ENCODE data around the gene ZFYVE19. TPM values are rescaled to one million over a fixed set of nuclear protein-coding genes. Genes with fewer than 3 reads are reported as not detected.

ZFYVE19 gene
- total RNA-seq, 1 donor from 2014 or later, result 30.6 TPM

DNA sequence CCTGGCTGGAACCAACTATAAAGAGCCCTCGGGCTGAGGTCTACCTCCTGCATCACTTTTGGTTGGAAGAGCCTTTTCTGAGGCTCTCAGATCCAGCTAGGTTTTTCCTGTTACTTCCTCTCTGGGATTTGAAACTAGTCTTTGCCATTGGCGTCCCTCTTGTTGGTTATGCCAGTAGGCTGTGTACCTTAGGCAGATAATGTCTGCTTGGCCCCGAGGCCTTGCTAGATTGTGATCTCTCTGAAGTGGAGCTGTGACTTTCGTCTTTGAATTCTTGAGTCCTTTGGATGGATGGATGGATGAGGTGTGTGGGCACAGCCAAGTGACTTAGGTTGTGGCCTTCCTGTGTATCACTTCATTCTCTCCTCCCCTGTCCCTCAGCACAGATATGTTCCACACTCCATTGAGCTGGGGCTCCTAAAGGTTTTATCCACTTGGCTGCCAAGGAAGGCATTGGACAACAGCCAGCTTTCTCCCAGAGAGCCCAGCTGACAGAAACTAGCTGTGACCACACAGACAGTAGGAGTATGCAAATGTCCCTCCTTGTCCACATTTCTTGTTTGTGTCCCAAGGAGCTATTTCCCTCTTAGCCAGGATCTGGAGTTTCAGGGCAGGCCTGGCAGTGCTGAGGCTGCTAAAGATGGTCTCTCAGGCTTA lies 8.3 kb downstream of the ZFYVE19 start:
- DNase-seq (ENCODE audit: low read depth), result peak; percentile 79

DNA sequence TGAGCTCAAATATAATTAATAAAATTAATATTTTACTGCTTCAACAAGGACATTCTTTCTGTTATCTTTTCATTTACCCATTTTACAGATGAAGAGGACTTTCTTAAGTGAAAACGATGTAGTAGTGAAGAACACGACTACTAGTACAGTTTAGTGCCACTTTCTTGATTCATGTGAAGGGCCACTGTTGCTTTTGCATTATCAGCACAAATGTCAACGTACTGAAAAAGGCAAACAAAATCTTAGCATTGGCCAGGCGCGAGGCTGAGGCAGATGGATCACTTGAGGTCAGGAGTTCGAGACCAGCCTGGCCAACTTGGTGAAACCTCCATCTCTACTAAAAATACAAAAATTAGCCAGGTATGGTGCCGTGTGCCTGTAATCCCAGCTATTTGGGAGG lies 12.2 kb downstream of the ZFYVE19 start:
- DNase-seq (ENCODE audit: low read depth), result no peak

- no peak for DNase-seq (ENCODE audit: low read depth)
Observed at GRCh38 chr15:40821195-40821594, 14.3 kb downstream of the ZFYVE19 start.

DNA sequence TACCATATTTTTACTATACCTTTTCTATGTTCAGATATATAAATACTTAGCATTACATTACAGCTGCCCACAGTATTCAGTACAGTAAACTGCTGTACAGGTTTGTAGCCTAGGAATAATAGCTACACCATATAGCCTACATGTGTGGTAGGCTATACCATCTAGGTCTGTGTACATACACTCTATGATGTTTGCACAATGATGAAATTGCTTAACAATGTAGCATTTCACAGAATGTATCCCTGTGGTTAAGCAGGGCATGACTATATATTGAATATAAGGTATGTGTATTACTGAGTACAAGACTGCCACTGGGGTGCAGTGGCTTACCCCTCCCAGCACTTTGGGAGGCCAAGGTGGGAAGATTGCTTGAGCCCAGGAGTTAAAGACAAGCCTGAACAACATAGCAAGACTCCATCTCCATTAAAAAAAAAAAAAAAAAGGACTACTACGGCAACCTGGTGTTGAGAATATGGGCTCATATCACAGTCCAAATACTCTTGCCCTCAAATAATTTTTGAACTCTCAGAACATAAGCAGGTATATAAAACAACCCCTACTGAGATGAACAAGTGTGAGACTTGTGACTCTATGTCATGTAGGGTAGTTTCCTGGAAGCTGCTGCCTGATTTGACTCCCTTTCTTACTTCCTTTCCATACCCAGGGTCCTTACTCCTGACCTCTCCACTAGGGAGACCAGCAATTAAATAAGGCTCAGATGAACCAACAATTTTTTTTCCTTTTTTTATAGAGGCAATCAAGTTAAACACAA lies 16.9 kb downstream of the ZFYVE19 start:
- no peak for DNase-seq (ENCODE audit: low read depth)

DNA sequence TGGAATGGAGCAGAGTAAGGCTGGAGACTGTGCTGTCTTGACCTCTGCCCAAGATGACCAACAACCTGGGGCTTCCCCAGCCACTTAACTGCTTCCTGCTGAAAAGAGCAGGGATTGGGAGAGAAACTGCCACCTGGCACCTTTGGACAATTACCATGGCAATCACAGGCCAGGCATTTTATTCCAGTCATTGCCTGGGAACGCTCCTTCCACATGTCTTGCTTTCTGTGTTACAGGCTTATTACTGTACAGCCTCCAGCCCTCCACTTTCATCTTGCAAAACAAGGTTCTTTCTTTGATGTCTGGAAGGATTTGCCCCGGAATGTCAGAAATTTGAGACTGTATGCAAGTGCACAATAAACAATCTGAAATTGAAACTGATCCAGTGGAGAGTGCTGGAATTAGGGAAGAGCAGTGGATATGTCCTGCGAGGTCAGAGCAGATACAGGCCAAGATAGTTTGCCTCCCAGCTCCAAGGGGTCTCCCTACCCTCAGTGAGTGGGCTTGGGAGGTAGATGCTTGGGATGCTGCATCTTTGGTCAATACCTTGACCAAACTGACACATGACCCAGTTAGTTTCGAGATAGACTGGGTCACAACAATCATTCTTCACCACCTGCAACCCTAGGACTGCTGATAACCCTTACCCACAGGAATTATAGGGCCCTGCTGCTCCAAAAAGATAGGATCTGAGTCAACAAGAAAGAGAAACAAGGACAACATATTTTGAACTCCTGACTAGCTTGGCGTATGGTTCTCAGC lies 19.0 kb downstream of the ZFYVE19 start:
- peak; percentile 79 for DNase-seq (ENCODE audit: low read depth)

DNA sequence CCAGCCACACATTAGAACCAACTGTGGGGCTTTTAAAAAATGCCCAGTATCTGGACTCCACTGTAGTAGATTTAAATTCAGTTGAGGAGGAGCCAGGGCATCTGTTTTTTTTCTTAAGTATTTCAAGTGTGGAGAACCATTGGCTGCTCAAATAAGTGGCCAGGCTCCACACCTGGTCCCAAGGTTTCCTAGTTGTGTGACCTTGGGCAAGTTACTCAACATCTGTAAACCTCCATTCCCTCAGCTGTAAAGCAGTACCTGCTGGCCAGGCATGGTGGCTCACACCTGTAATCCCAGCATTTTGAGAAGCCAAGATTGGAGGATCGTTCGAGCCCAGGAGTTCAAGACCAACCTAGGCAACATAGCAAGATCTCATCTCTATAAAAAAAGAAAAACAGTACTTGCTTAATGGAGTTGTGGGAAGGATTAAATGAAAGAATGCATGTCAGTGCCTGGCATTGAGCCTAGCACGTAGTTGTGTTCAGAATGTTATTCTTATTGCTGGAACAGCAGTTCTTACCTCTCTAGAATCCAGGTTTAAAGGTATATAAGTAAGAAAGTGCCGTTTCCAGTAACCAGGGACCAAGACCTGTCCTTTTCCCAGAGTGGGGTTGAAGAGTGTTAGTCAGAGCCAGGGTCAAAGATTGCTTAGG lies 19.7 kb downstream of the ZFYVE19 start:
- no peak for DNase-seq (ENCODE audit: low read depth)

DNA sequence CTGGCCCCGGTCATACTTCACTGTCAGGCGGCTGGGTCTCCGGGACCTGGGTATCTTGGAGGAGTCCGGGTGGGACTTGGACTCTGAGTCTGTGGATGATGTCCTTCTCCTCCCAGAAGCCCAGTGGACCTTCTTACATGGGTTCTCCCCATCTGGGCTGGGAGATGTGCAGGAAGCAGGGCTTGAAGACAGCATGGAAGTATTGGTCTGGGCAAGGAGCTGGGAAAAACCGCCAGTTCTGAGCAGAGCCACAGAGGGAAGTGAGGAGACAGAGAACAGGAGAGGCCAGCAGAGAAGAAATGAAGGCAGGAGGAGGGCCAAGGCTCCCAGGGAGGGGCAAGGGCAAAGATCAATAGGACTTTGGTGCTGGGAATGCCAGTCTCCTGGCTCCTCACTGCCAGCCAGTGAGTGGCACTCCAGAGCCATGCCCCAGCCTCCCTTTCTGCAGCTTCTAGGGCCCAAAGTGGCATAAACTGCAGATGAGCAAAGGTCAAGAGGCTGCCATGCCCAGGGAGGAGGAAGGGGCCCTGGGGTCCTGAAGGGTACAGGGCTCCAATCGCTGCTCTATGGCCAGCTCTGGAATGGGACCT lies 21.7 kb downstream of the ZFYVE19 start, which contains the start of gene PPP1R14D:
Gene PPP1R14D (minus strand): TSS at position 262 of the 590 bp plus-strand sequence. CDS start 67 bp downstream, at position 195.
- DNase-seq (ENCODE audit: low read depth), result no peak

DNA sequence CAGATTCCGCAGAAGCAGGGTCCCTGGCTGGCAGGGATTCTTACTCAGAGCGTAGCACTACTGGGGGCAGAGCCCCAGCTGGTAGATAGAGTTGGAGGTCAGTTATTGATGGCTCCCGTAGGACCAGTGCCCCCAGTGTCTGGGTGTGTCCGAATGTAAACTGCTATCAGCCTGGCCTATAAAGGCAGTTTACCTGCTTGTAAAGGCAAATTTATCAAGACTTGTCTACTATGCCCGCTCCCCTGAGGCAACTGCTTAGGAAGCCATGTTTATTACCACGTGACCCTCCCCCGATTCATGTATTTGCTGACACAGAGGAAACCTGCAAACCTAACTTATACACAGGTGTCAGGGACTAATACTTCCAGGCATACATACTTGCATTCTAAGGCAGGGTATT lies 22.2 kb downstream of the ZFYVE19 start:
- DNase-seq (ENCODE audit: low read depth), result no peak

GRCh38 chr15:40830884-40831283 lies 24.0 kb downstream of the ZFYVE19 start:
- no peak for DNase-seq (ENCODE audit: low read depth)

GRCh38 chr15:40831861-40832260 lies 25.0 kb downstream of the ZFYVE19 start:
- DNase-seq (ENCODE audit: low read depth), result no peak

DNA sequence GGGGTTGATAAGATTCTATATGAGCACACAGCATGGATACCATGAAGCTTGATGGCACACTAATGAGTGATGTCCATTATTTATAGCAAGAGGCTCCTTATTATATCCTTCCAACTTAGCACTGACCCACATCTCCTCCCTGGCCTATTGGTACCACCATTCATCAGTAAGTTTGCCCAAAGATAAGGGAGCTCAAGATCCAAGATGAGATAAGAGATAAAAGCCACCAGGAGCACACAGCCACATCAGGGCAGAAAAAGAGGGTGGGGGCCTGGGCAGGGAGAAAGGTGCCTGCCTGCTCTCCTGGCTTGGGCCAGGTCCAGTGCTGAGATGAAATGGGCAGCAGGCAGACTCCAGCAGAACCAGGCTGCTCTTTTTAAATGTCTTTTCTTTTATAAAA lies 26.0 kb downstream of the ZFYVE19 start:
- DNase-seq (ENCODE audit: low read depth), result no peak

- DNase-seq (ENCODE audit: low read depth), result no peak
Observed at GRCh38 chr15:40836020-40836419, 29.1 kb downstream of the ZFYVE19 start.

GRCh38 chr15:40838756-40839155 lies 31.9 kb downstream of the ZFYVE19 start:
- DNase-seq (ENCODE audit: low read depth), result no peak

DNA sequence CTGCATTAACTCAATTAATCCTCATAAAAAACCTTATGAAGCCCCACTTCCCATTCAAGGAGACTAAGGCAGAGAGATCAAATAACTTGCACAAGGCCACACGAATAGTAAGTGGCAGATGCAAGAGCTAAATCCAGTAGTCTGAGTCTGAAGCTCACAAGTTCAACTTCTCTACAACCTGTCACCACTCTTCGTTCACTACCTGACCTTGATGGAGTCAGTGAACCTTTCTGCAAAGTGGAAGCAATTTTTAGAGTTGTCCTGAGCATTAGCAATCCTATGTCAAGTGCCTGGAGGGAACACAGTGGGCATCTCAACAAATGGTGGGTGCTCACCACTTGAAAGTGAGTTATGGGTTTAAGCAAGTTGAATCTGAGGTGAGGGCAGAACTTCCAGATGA lies 34.9 kb downstream of the ZFYVE19 start:
- DNase-seq (ENCODE audit: low read depth), result no peak

GRCh38 chr15:40843261-40843884 lies 36.5 kb downstream of the ZFYVE19 start:
- DNase-seq (ENCODE audit: low read depth), result no peak

DNA sequence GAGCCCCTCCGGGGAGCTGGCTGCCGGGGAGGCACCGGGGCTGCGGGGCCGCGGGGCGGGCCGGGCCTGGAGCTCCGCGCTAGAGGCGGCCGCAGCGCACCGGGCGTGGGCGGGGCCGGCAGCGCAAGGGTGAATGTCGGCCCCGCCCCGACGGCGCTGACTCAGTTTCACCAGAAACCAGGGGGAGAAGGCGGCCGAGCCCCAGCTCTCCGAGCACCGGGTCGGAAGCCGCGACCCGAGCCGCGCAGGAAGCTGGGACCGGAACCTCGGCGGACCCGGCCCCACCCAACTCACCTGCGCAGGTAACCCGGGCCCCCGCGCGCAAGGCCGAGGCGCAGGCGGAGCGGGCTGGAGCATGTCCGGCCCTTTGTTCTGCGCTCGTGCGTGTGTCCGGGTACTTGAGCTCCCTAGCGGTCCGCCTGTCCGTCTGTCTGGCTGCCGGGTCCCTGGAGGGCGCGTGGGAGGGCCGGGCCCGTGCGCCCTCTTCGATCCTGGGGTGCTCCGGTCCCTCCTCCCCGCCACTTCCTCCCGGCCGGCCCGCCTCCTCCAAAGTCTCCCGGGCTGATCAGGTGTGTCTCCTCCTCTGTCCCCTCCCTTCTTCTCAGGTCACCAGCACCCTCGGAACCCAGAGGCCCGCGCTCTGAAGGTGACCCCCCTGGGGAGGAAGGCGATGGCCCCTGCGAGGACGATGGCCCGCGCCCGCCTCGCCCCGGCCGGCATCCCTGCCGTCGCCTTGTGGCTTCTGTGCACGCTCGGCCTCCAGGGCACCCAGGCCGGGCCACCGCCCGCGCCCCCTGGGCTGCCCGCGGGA lies 37.2 kb downstream of the ZFYVE19 start, which contains the start of gene SPINT1:
Gene SPINT1 (plus strand): TSS at position 164 of the 811 bp plus-strand sequence. CDS start 507 bp downstream, at position 671.
- DNase-seq (ENCODE audit: low read depth), result no peak

DNA sequence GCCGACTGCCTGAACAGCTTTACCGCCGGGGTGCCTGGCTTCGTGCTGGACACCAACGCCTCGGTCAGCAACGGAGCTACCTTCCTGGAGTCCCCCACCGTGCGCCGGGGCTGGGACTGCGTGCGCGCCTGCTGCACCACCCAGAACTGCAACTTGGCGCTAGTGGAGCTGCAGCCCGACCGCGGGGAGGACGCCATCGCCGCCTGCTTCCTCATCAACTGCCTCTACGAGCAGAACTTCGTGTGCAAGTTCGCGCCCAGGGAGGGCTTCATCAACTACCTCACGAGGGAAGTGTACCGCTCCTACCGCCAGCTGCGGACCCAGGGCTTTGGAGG lies 37.8 kb downstream of the ZFYVE19 start:
- no peak for DNase-seq (ENCODE audit: low read depth)

GRCh38 chr15:40845036-40845435 lies 38.1 kb downstream of the ZFYVE19 start:
- no peak for DNase-seq (ENCODE audit: low read depth)

GRCh38 chr15:40845511-40846284 lies 38.8 kb downstream of the ZFYVE19 start:
- peak; percentile 82 for DNase-seq (ENCODE audit: low read depth)

- peak; percentile 74 for DNase-seq (ENCODE audit: low read depth)
Observed at GRCh38 chr15:40846841-40847222, 39.9 kb downstream of the ZFYVE19 start.

Measured in renal cortical epithelial cell (primary cell).